GM12878 (cell line): ENCODE data around the gene MGLL. TPM values are rescaled to one million over a fixed set of nuclear protein-coding genes. Genes with fewer than 3 reads are reported as not detected.

Experiments used
- ATF3 ChIP-seq: IDR thresholded peaks from 2 replicates; pipeline ENCODE4 v1.6.1; 2011; ENCODE audit warnings: low read depth, mild to moderate bottlenecking, low read length, moderate library complexity, borderline replicate concordance; ENCODE audit errors: extremely low read depth
- BCL11A ChIP-seq: IDR thresholded peaks from 2 replicates; pipeline ENCODE4 v1.6.1; 2011; ENCODE audit warnings: low read depth, low read length
- KAT2A ChIP-seq: conservative IDR thresholded peaks from 2 replicates; pipeline ENCODE4 v1.6.1; 2011; ENCODE audit warnings: low read depth, low read length; ENCODE audit not compliant: control insufficient read depth
- NFYB ChIP-seq: IDR thresholded peaks from 2 replicates; pipeline ENCODE4 v1.6.1; 2011; ENCODE audit warnings: low read depth, mild to moderate bottlenecking, low read length, improper control_type of control experiment, moderate library complexity; ENCODE audit not compliant: insufficient read depth
- RB1 ChIP-seq: fragments of 450-650 bp; formaldehyde crosslinking; IDR thresholded peaks from 2 replicates; pipeline ENCODE4 v1.6.1; 2017; ENCODE audit warnings: mild to moderate bottlenecking, borderline replicate concordance
- SIX5 ChIP-seq: IDR thresholded peaks from 2 replicates; pipeline ENCODE4 v1.6.1; 2011; ENCODE audit warnings: mild to moderate bottlenecking, low read depth, low read length, moderate library complexity; ENCODE audit not compliant: severe bottlenecking
- SREBF1 ChIP-seq: IDR thresholded peaks from 2 replicates; pipeline ENCODE4 v1.6.1; 2012; ENCODE audit warnings: mild to moderate bottlenecking, low read length
- polyA plus RNA-seq, 11 experiments: library from polyadenylated mRNA; depleted of rRNA in 4 of 11; unstranded in 6 of 11; stranded (reverse) in 5 of 11; fragments of >200 nt; fragmentation: Nextera tagmentation in 4 of 11; fragmentation: Illumina TruSeq in 1 of 11; extraction: Ambion mirVana in 4 of 11; extraction: Trizol in 1 of 11; gene quantifications; 1 replicate in 1 of 11; 2 replicates in 10 of 11; pipeline versions ENCODE4 v1.2.1 to v1.2.3, GENCODE V29; 2011 to 2016; ENCODE audit warnings: inconsistent platforms in 2 of 11, missing spikeins in 2 of 11, low read depth in 1 of 11
- total RNA-seq, 4 experiments: library from RNA; depleted of rRNA in 3 of 4; stranded (reverse); fragments of >200 nt in 3 of 4; fragmentation: Illumina TruSeq in 1 of 4; extraction: Trizol in 1 of 4; gene quantifications; 2 replicates each; pipeline versions ENCODE4 v1.2.1 to v1.2.3, GENCODE V29; 2013 to 2021
- TF ChIP-seq, protein P1 (sequence below): fragments of 450-650 bp; IDR thresholded peaks from 2 replicates; pipeline ENCODE4 v1.6.1; 2016; ENCODE audit warnings: mild to moderate bottlenecking, moderate library complexity, borderline replicate concordance

The MGLL gene
- total and polyA plus RNA-seq, 10 of the 15 experiments (the other 5 are each of a cell fraction or from before 2014, with no cell fraction given): 44.9 to 177 (median 72.9) TPM

DNA sequence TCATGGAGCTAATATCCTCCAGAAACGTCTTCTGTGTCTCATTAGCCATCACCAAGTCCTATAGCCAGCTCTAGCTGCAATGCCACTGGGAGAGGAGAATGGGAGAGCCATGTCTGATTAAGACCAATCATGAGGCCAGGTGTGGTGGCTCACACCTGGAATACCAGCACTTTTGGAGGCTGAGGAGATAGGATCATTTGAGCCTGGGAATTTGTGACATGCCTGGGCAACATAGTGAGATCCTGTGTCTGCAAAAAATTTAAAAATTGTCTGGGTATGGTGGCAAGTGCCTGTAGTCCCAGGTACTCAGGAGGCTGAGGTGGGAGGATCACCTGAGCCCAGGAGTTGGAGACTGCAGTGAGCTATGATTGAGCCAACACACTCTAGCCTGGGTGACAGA lies 13.1 kb downstream of the MGLL start (continued):
- TF ChIP-seq, protein P1, sequence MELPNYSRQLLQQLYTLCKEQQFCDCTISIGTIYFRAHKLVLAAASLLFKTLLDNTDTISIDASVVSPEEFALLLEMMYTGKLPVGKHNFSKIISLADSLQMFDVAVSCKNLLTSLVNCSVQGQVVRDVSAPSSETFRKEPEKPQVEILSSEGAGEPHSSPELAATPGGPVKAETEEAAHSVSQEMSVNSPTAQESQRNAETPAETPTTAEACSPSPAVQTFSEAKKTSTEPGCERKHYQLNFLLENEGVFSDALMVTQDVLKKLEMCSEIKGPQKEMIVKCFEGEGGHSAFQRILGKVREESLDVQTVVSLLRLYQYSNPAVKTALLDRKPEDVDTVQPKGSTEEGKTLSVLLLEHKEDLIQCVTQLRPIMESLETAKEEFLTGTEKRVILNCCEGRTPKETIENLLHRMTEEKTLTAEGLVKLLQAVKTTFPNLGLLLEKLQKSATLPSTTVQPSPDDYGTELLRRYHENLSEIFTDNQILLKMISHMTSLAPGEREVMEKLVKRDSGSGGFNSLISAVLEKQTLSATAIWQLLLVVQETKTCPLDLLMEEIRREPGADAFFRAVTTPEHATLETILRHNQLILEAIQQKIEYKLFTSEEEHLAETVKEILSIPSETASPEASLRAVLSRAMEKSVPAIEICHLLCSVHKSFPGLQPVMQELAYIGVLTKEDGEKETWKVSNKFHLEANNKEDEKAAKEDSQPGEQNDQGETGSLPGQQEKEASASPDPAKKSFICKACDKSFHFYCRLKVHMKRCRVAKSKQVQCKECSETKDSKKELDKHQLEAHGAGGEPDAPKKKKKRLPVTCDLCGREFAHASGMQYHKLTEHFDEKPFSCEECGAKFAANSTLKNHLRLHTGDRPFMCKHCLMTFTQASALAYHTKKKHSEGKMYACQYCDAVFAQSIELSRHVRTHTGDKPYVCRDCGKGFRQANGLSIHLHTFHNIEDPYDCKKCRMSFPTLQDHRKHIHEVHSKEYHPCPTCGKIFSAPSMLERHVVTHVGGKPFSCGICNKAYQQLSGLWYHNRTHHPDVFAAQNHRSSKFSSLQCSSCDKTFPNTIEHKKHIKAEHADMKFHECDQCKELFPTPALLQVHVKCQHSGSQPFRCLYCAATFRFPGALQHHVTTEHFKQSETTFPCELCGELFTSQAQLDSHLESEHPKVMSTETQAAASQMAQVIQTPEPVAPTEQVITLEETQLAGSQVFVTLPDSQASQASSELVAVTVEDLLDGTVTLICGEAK: no peak
- TF ChIP-seq ATF3 (no peak), SREBF1 (no peak), BCL11A (no peak), NFYB (no peak), RB1 (no peak), SIX5 (no peak), KAT2A (no peak)
- TF ChIP-seq, all 136 proteins: peak for 0
